ENCODE data around the gene SPOCK1. TPM values are rescaled to one million over a fixed set of nuclear protein-coding genes. Genes with fewer than 3 reads are reported as not detected.

Gene SPOCK1
- total and polyA plus RNA-seq, 2 donors (not counting 3 experiments of a cell fraction or from before 2014, with no cell fraction given): 144 to 280 TPM

GRCh38 chr5:137118629-137119028, 380.5 kb downstream of the SPOCK1 start:
- no peak overlapping the region for H3K9ac ChIP-seq (replicated peaks; ENCODE audit: extremely low read depth, insufficient read depth, low read length)
- H2AFZ ChIP-seq (ENCODE audit: low read depth, low read length): no peak overlapping the region
- H3K4me1 ChIP-seq (ENCODE audit: control insufficient read depth, extremely low read depth, insufficient read depth, low read length): peaks cover 20% of the 10 kb centered on the region
- dilution Hi-C loops (cut with MboI; ENCODE audit: extremely low pct_ligation_motif_present, low sequenced_read_pairs) (no loop called here), intact Hi-C loops (cut with micrococcal nuclease) (loop anchor here (5.0 kb wide), 1 partner anchor 46 kb away; no protein-coding TSS in a partner anchor)
- H3K4me3 ChIP-seq (replicated peaks in 1 of 3; ENCODE audit: insufficient read depth in 1 of 3, low read depth in 1 of 3, low read length in 3 of 3): no peak overlapping the region
- H3K27me3 ChIP-seq (ENCODE audit: control insufficient read depth in 2 of 2, insufficient read depth in 2 of 2, low read length in 2 of 2): no peaks in the 10 kb centered on the region
- TF ChIP-seq POLR2A (IDR thresholded peaks at IDR 0.05; ENCODE audit: low read depth, low read length): no peak
- no peak for TF ChIP-seq CTCF (IDR thresholded peaks at IDR 0.05; ENCODE audit: extremely low read depth in 1 of 2, insufficient read depth in 1 of 2, low read depth in 1 of 2, low read length in 2 of 2)
- no peak for TF ChIP-seq JUN (IDR thresholded peaks at IDR 0.05; ENCODE audit: borderline replicate concordance, insufficient read depth, insufficient read length, low read depth)
- no peak for TF ChIP-seq GATA2 (IDR thresholded peaks at IDR 0.05; ENCODE audit: insufficient read depth, insufficient read length, low read depth, low read length)
- TF ChIP-seq POLR2AphosphoS5 (IDR thresholded peaks at IDR 0.05; ENCODE audit: insufficient read depth, low read depth, low read length): no peak
- no TSS peak for BruUV-seq (replicated peaks)
- ChIA-PET CTCF (no interaction called here), POLR2A (no interaction called here)
- no peak for FAIRE-seq
- peaks cover 2% of the 10 kb centered on the region for H3K79me2 ChIP-seq (ENCODE audit: control insufficient read depth, insufficient read depth, low read length)
- H3K4me2 ChIP-seq (ENCODE audit: insufficient read depth, low read length): no peak overlapping the region
- no peak overlapping the region for H3K27ac ChIP-seq (ENCODE audit: insufficient read depth, low read depth, low read length)
- H4K20me1 ChIP-seq (replicated peaks; ENCODE audit: control insufficient read depth, extremely low read depth, insufficient read depth, low read length): peaks cover 2% of the 10 kb centered on the region
- no peaks in the 10 kb centered on the region for H3K9me3 ChIP-seq (replicated peaks; ENCODE audit: control insufficient read depth, insufficient read depth, low read length)
- no peaks in the 10 kb centered on the region for H3K9me1 ChIP-seq (replicated peaks; ENCODE audit: control insufficient read depth, extremely low read depth, insufficient read depth, low read length)
- DNase-seq (ENCODE audit: low read depth, low spot score): no peak
- no peaks in the 10 kb centered on the region for H3K36me3 ChIP-seq (ENCODE audit: control insufficient read depth in 2 of 2, extremely low read depth in 1 of 2, insufficient read depth in 2 of 2, low read length in 2 of 2)

- CTCF ChIA-PET: interaction anchor here (1.2 to 2.5 kb wide), 3 partner anchors 9 to 146 kb away, joined by 3 to 7 read pairs (median 4); no protein-coding TSS in a partner anchor
These were observed 384.0 kb downstream of the SPOCK1 start for GRCh38 chr5:137115152-137115551.

More at GRCh38 chr5:137115152-137115551, 384.0 kb downstream of the SPOCK1 start:
- no peaks in the 10 kb centered on the region for H3K27me3 ChIP-seq (ENCODE audit: control insufficient read depth in 2 of 2, insufficient read depth in 2 of 2, low read length in 2 of 2)
- DNase-seq (ENCODE audit: low read depth, low spot score): peak; percentile 47
- FAIRE-seq: no peak
- no peaks in the 10 kb centered on the region for H3K9me3 ChIP-seq (replicated peaks; ENCODE audit: control insufficient read depth, insufficient read depth, low read length)
- H3K27ac ChIP-seq (ENCODE audit: insufficient read depth, low read depth, low read length): peak overlapping the region; percentile 41
- H3K4me2 ChIP-seq (ENCODE audit: insufficient read depth, low read length): peak overlapping the region; percentile 20
- no peaks in the 10 kb centered on the region for H4K20me1 ChIP-seq (replicated peaks; ENCODE audit: control insufficient read depth, extremely low read depth, insufficient read depth, low read length)
- no peaks in the 10 kb centered on the region for H3K79me2 ChIP-seq (ENCODE audit: control insufficient read depth, insufficient read depth, low read length)
- TF ChIP-seq JUN (IDR thresholded peaks at IDR 0.05; ENCODE audit: borderline replicate concordance, insufficient read depth, insufficient read length, low read depth) (no peak), FOS (IDR thresholded peaks at IDR 0.05; ENCODE audit: borderline replicate concordance, insufficient read depth, low read length) (peak; percentile 24)
- intact Hi-C loops (cut with micrococcal nuclease): loop anchor here (1.0 to 5.0 kb wide), 2 partner anchors 22 to 43 kb away; no protein-coding TSS in a partner anchor
- H2AFZ ChIP-seq (ENCODE audit: low read depth, low read length): no peak overlapping the region
- dilution Hi-C loops (cut with MboI; ENCODE audit: extremely low pct_ligation_motif_present, low sequenced_read_pairs): no loop called here
- no peak overlapping the region for H3K9ac ChIP-seq (replicated peaks; ENCODE audit: extremely low read depth, insufficient read depth, low read length)
- no peaks in the 10 kb centered on the region for H3K36me3 ChIP-seq (ENCODE audit: control insufficient read depth in 2 of 2, extremely low read depth in 1 of 2, insufficient read depth in 2 of 2, low read length in 2 of 2)
- no TSS peak for BruUV-seq (replicated peaks)
- POLR2A ChIA-PET: no interaction called here
- H3K4me1 ChIP-seq (ENCODE audit: control insufficient read depth, extremely low read depth, insufficient read depth, low read length): peaks cover 20% of the 10 kb centered on the region
- no peaks in the 10 kb centered on the region for H3K9me1 ChIP-seq (replicated peaks; ENCODE audit: control insufficient read depth, extremely low read depth, insufficient read depth, low read length)
- H3K4me3 ChIP-seq (replicated peaks in 1 of 3; ENCODE audit: insufficient read depth in 1 of 3, low read depth in 1 of 3, low read length in 3 of 3): no peak overlapping the region

All from endothelial cell of umbilical vein (primary cell).